Skeletal muscle cell (primary cell): Measurements from ENCODE around the gene THOC3.
"Not testable (repeated sequence)": the region's sequence is repeated elsewhere in the genome, so short reads cannot be mapped to it uniquely, and the experiment has no call there.

Experiments
- DNase-seq: peaks from one replicate; pipeline ENCODE4 v3.0.0-alpha.2; 2010; ENCODE audit warnings: low read depth
- H3K4me3 ChIP-seq: 2 replicates; pipeline ENCODE4 v1.5.1; 2011; ENCODE audit warnings: low read depth, mild to moderate bottlenecking, control low read depth, low read length, moderate library complexity

The THOC3 gene

DNA sequence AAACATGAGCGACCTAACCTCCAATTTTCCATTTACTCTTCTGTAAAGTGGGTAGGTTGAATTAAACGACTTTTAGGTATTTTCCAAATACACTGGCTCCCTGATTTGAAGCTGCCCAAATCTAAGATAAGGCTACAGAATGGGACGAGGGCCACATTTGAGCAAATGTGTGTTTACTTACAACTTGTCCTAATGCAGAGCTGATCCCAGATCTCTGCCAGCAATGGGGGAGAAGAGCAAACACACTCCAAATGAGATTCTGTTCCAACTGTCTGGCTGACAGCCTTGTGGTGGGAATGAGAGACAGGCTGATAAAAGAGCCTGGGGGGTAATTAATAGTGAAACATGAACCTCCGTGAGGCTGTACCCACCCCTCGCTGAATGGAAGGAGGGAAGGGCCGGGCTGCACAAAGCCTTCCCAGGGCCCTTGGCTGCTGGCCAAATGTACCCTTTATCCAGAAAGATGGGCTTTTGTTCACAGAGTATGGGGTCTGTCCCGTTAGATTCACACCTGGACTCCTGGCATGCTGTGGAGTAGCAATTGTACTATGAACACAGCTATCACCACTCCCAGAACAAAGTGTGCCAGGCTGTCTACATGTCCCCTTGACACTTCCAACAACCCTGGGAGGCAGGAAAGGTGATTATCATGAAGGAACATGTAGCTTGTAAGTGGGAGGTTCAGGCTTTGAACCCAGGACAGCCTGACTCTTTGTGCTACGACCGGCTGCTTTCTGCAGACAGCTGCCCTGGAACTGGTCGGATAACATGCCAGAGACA is 19.6 kb downstream of the THOC3 start:
- DNase-seq, H3K4me3 ChIP-seq: not testable (repeated sequence)

DNA sequence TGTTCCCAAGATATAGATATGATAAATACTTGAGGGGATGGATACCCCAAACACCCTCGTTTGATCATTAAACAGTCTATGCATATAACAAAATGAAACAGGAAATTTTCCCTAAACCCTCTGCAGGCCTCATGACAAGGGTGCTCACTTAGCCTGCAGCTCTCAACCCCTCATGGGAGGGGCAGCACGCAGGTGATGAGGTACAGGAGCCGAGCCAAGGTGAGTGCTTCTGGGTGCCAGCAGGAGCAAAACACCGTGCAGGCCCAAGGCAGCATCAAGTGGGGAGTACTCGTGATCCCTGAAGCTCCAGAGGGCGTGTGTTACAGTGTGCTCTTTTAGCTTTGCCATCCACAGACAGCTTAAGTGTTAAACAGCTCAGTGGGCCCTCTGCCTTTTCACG is 24.9 kb downstream of the THOC3 start:
- not testable (repeated sequence) for DNase-seq, H3K4me3 ChIP-seq

DNA sequence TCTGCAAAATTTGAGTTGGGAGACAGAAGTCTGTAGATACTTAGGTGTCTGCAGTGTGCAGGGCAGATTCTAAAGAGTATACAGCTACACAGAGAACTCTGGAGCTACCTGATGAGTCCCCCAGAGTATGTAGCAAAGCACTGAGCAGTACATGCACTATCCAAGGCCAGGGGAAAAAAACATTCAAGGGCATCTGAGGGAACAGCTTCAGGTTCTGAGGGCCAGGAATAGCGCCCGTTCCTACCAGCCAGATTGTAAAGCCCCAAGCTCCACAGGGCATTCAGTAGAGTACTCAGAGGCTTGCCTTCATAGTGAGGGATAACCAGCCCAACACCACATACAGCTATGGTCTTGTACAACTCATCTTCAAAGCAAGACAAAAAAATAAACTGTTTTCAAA is 27.5 kb downstream of the THOC3 start:
- not testable (repeated sequence) for DNase-seq, H3K4me3 ChIP-seq

DNA sequence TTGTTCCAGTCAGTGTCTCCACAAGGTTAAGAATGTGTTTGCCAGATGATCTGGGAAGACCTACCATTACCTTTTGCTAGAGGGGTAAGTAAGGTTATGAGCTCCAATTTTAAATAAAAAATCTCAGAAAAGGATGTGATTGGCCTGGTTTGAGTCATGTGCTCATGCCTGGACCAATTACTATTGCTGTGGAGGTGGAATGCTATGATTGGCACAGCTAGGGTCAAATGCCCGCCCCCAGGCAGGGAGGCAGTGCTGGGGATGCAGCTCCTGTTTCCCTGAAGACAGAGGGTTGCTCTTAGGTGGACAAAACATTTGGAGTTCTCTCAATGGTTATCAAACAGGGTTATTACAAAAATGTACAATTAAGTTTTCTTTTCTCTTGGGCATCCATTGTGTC is 29.6 kb downstream of the THOC3 start:
- H3K4me3 ChIP-seq, DNase-seq: not testable (repeated sequence)

DNA sequence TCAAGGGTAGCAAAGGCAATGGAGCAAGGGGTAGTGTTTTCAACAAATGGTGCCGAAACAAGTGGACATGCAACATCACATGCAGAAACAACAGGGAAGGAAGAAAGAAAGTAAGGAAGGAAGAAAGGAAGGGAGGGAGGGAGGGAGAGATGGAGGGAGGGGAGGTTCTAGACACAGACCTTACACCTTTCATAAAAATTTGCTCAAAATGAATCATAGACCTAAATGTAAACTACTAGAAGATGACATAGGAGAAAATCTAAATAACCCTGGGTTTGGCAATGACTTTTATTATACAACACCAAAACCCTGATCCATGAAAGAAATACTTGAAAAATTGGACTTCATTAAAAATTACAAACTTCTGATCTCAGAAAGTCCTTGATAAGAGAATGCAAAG is 39.4 kb downstream of the THOC3 start:
- not testable (repeated sequence) for DNase-seq, H3K4me3 ChIP-seq

DNA sequence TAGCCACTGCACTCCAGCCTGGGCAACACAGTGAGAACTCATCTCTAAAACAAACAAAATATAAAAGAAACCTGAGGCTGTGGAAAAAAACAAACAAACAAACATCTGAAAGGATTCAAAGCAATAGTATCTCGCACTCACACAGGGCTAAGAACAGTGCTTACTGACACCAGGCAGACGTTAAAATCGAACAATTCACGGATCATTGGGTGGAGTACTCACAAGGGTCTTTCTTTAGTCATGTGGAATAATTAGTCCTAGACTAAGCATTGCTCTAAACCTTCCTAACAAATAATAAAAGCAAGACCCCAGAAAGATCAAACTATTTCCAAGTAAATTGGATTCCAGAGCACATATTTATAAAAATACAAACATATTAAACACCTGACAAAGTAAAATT is 43.0 kb downstream of the THOC3 start:
- DNase-seq, H3K4me3 ChIP-seq: not testable (repeated sequence)

DNA sequence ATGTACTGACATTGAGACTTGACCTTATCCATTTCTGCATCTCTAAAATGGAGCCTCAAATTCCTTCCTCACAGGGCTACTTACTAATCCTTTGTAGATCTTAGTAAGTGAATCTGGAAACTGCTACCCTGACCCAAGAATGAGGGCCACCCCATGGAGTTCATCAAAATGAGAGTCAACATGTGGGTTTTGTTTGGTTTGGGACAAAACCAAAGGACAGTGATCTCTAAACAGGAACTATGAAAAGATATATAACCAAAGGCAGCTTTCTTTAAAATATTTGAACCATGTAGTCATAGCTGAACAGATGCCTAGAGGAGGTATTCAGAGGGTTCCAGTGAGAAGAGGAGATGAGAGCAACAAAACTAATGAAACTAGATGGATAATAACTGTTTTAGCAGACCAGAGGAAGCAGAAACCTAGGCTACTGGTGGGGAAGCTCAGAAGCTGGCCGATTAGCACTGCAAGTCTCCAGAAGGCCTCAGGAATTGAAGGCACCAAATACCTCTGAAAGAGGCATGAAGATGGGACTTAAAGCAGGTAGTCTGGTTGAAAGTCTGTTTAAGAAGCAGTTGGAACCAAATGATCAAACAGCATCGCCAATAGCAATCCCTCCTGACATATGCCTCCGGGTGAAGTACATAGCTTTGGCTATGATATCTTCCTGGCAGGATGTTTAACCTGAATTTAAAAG is 45.8 kb downstream of the THOC3 start:
- no peak overlapping the region for H3K4me3 ChIP-seq
- peak; percentile 92 for DNase-seq

DNA sequence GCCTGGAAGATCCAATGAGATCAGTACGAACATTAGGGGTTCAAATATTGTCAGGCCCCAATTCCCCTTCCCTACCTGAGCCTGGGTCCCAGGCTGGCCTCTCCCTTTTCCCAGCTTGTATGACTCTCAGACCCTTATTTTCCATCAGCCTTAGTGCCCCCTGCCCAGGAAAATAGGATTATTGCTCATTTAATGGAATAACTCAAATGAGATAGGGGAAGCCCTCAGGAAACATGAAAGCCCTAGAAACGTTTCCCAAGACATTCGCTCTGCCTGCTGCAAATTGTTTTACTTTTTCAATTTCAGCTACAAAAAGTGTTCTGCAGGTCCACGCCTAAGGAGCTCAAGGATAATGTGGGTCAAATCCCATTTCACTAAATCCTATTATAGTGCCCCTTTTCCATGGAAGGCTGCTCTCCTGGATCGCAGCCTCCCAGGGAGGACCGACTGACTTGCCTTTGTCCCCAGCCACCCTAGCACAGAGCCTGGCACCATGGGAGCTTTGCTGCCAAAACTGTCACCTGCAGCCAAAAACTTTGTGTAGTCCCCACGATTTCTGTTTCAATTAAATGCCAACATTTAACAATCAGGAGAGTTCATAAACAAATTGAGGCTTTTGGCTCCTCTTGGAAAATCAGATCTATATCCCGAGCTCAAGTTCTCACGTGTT is 46.9 kb downstream of the THOC3 start:
- H3K4me3 ChIP-seq = no peak overlapping the region
- DNase-seq = no peak

DNA sequence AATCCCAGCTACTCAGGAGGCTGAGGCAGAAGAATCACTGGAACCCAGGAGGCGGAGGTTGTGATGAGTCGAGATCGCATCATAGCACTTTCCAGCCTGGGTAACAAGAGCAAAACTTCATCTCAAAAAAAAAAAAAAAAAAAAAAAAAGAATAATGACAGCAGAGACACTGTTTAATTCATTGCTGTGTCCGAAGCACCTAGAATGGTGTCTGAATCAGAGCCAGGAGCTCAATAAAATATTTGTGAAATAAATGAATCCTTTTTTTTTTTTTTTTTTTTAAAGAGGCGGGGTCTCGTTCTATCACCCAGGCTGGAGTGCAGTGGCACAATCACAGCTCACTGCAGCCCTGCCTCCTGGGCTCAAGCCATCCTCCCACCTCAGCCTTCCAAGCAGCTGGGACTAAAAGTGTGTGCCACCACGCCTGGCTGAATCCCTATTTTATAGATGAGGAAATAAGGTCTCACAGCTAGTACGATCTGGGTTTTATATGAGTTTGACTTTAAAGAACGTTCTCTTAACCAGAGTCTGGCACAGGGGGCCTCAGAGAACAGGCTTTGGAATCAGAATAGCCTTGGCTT is 47.8 kb downstream of the THOC3 start:
- no peak for DNase-seq

DNA sequence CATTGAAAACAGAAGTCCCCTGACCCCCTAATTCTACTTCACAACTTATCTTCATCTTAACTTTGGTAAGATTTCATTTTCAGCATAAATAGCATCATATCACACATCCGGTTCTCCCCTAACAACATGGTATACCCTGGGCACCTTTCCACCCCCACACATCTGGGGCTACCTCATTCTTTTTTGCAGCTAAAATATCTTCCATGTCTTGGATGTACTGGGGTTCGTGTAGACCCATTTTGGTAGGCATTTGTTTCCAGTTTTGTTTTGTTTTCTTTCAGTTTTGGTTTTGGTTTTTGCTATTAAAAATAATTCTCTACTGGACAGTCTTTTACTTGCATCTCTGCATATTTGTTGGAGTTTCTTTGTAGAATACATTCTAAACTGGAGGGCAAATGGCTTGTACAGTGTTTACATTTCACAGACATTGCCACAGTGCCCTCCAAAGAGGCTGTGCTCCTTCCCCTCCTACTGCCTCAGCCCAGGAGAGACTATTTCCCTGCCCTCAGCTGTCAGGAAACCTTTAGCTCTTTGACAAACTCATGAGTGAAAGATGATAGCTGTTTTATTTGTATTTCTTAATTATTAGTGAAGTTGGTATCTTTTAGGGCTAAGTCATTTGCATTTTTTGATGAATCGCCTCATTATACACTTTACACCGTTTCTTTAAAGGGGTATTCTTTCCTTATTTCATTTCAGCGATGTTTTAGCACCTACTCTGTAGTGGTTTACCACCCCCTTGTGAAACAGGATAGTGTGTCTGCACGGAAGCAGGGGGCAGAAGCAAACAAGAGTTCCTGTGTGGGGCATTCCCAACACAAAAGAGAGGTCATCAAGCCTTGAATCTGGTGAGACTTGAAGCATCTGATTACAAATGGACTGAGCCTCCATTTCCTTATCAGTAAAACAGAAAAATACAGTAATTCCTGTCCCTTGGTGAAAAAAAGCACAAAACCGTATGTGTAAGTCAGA is 52.8 kb downstream of the THOC3 start:
- H3K4me3 ChIP-seq, DNase-seq: not testable (repeated sequence)

More for the DNA sequence above, 47.8 kb downstream of the THOC3 start:
- no peak overlapping the region for H3K4me3 ChIP-seq

DNA sequence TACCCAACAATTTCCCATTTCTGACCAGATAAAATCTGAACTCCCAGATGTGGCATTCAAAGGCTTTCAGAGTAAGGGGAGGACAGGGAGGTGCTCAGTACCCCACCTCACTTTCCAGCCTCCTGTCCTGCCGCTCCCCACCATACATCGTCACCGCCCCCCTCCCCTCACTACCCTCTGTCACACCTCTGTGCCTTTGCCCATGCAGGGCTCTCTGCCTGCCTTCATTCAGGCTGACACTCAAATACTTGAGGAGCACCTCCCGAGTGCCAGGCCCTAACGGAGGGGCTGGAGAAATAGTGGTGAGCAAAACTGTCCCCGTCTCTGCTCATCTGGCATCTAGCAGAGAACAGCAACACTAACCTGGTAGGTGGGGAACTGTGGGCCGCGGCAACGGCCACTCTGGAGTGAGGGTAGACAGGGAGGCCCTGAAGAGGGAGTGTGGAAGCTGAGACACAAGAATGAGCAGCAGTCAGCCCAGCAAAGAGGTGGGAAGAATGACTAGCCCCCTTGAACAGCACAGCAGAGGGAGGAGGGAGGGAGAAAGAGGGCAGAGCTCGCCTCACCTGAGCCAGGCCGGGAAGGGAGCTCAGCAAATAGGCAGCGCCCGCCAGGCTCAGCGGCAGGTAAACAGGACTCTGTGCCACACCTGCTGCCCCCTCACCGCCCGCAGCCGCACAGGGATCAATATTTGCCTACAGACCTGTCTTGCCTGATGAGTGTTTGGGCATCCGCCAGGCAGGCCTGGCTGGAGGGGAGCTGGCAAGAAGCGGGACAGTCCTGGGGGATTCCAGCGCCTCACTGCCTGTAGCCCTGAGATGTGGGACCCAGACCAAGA is 54.1 kb downstream of the THOC3 start:
- H3K4me3 ChIP-seq, DNase-seq: not testable (repeated sequence)

DNA sequence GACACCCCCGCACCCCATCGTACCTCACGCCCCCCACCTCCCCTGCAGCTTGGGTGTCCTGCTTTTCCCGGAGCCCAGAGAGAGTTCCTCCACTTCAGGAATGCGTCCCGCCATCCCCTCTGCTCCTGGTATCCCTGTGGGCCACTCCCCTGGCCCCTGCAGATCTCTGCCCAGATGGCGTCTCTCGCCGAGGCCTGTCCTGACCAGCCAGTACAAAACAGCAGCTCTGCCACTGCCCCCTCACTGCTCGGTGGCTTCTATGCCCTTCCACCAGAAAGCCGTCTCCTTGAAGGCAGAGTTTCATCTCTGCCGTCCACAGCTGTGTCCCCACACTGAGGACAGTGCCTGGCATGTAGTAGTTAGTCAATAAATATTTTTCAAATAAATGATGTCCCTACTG is 58.0 kb downstream of the THOC3 start:
- DNase-seq, H3K4me3 ChIP-seq: not testable (repeated sequence)
